ENCODE measurements around the gene KCTD13.

- TF ChIP-seq CTCF (IDR thresholded peaks at IDR 0.05; ENCODE audit: borderline replicate concordance, extremely low read depth, low read length, poor library complexity, severe bottlenecking) = no peak
- TF ChIP-seq EZH2 (IDR thresholded peaks at IDR 0.05; ENCODE audit: borderline replicate concordance, low read depth, low read length, severe bottlenecking) = no peak
Observed at GRCh38 chr16:29905668-29906067, 20.4 kb downstream of the KCTD13 start.

Measured in DND-41 (cell line).